Activated CD8-positive, alpha-beta T cell treated with anti-CD3 and anti-CD28 coated beads for 36 hours (primary cell): ENCODE data around the gene MYO10. TPM values are rescaled to one million over a fixed set of nuclear protein-coding genes. Genes with fewer than 3 reads are reported as not detected.

Experiments
- ATAC-seq: fragments of 200-7000 bp; cut with Tn5 transposase; one replicate; pipeline ENCODE4 v1.10.0; 2021; ENCODE audit warnings: mild to moderate bottlenecking, moderate library complexity
- CTCF ChIA-PET: fragments of 350-600 bp; sonication (Branson Sonifier 250); formaldehyde crosslinking; loops from one replicate; lab custom pipeline; 2021; ENCODE audit warnings: antibody characterized with exemption; lab: Charles Lee
- POLR2A ChIA-PET: fragments of 350-600 bp; sonication (Branson Sonifier 250); formaldehyde crosslinking; loops from one replicate; lab custom pipeline; 2021; ENCODE audit warnings: antibody characterized with exemption; lab: Charles Lee
- DNase-seq: peaks from one replicate; pipeline ENCODE4 v3.0.0-alpha.2; 2020
- H3K27ac Mint-ChIP-seq: one replicate; pipeline ENCODE4 v1.8.0; 2021; ENCODE audit warnings: mild to moderate bottlenecking, mixed read lengths
- H3K27me3 Mint-ChIP-seq: one replicate; pipeline ENCODE4 v1.8.0; 2021; ENCODE audit warnings: mixed read lengths
- H3K36me3 Mint-ChIP-seq: one replicate; pipeline ENCODE4 v1.8.0; 2021; ENCODE audit warnings: low read depth, mixed read lengths
- H3K4me1 Mint-ChIP-seq: one replicate; pipeline ENCODE4 v1.8.0; 2021; ENCODE audit warnings: low read depth, mixed read lengths
- H3K4me3 Mint-ChIP-seq: one replicate; pipeline ENCODE4 v1.8.0; 2021; ENCODE audit warnings: mild to moderate bottlenecking, moderate library complexity, mixed read lengths
- H3K9me3 Mint-ChIP-seq: one replicate; pipeline ENCODE4 v1.8.0; 2021; ENCODE audit warnings: mixed read lengths
- intact Hi-C: fragments of 100-400 bp; cut with micrococcal nuclease; formaldehyde crosslinking; loops from one replicate; pipeline ENCODE4 v1.10.0; 2022
- total RNA-seq, 2 experiments: library from RNA; stranded (reverse); gene quantifications; one replicate each; pipeline ENCODE4 v1.2.3, GENCODE V29; 2021
- TF ChIP-seq, protein P1 (sequence below): fragments of 200-600 bp; IDR thresholded peaks from one replicate; pipeline ENCODE4 v1.8.0; 2022; ENCODE audit warnings: antibody characterized with exemption, mild to moderate bottlenecking

MYO10 gene
- total RNA-seq, 2 experiments from 2014 or later, result 0.09 TPM; not detected in 1

DNA sequence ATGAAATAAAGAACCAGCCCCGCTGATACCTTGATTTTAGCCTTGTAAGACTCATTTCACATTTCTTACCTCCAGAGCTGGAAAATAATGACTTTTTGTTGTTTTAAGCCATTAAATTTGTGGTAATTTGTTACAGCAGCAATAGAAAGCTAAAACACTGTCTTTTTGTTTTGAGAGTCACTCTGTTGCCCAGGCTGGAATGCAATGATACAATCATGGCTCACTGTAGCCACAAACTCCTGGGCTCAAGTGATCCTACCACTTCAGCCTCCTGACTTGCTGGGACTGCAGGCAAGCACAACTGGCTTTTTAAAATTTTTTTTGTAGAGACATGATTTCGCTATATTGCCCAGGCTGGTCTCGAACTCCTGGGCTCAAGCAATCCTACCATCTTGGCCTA, 34.7 kb upstream of the MYO10 start:
- TF ChIP-seq, protein P1, sequence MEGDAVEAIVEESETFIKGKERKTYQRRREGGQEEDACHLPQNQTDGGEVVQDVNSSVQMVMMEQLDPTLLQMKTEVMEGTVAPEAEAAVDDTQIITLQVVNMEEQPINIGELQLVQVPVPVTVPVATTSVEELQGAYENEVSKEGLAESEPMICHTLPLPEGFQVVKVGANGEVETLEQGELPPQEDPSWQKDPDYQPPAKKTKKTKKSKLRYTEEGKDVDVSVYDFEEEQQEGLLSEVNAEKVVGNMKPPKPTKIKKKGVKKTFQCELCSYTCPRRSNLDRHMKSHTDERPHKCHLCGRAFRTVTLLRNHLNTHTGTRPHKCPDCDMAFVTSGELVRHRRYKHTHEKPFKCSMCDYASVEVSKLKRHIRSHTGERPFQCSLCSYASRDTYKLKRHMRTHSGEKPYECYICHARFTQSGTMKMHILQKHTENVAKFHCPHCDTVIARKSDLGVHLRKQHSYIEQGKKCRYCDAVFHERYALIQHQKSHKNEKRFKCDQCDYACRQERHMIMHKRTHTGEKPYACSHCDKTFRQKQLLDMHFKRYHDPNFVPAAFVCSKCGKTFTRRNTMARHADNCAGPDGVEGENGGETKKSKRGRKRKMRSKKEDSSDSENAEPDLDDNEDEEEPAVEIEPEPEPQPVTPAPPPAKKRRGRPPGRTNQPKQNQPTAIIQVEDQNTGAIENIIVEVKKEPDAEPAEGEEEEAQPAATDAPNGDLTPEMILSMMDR, result no peak
- Mint-ChIP-seq H3K27me3 (no peaks in the 10 kb centered on the region), H3K4me1 (no peaks in the 10 kb centered on the region), H3K4me3 (no peak overlapping the region), H3K36me3 (no peaks in the 10 kb centered on the region), H3K9me3 (no peaks in the 10 kb centered on the region), H3K27ac (no peak overlapping the region)
- CTCF ChIA-PET, result no interaction called here
- intact Hi-C loops, result no loop called here
- no peak for DNase-seq
- POLR2A ChIA-PET, result no interaction called here
- no peak for ATAC-seq

DNA sequence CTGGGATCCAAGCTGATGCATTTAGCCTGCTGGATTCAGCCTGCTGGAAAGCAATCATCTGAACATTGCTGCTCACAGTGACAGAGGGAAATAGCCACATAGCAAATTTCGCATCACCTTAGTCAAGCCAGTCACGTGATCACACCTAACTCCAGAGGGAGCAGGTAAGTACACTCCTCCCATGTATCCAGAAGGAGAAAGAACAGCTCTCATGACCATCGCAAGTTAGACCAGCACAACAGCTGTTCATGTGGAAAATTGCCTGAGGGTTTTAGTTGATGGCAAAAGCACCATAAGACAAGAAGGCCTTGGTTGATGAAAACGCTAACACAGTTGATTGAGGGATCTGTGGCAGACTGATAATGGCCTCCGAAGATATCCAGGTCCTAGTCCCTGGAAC, 34.2 kb upstream of the MYO10 start:
- intact Hi-C loops, result no loop called here
- Mint-ChIP-seq H3K4me3 (no peak overlapping the region), H3K9me3 (no peaks in the 10 kb centered on the region), H3K27me3 (no peaks in the 10 kb centered on the region), H3K4me1 (no peaks in the 10 kb centered on the region), H3K27ac (no peak overlapping the region), H3K36me3 (no peaks in the 10 kb centered on the region)
- DNase-seq (no peak), ATAC-seq (no peak)
- ChIA-PET CTCF (no interaction called here), POLR2A (no interaction called here)
- TF ChIP-seq, protein P1, result no peak

DNA sequence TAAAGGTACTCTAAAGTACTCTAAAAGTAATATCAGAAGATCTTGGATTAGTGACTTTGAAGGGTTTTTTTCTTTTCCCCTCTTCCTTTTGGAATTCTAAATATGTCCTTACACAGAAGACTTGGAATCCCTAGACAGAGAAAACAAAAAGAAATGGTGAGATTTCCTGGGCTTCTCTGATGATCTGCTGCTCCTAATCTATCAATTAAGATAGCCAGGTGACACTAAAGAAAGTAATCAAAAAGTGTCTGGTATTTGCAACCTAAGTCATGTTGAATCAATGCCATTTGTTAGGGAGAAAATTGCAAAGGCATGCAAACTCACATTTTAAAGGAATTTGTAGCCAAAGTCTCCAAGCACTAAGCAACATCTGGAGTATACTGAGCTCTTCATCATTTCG, 29.5 kb upstream of the MYO10 start:
- ATAC-seq, result no peak
- Mint-ChIP-seq H3K4me3 (no peak overlapping the region), H3K27me3 (no peaks in the 10 kb centered on the region), H3K9me3 (no peaks in the 10 kb centered on the region), H3K27ac (no peak overlapping the region), H3K4me1 (no peaks in the 10 kb centered on the region), H3K36me3 (no peaks in the 10 kb centered on the region)
- intact Hi-C loops, result no loop called here
- POLR2A ChIA-PET, result no interaction called here
- TF ChIP-seq, protein P1, result no peak
- DNase-seq, result no peak
- CTCF ChIA-PET, result interaction anchor here (1.1 kb wide), 1 partner anchor 224 kb away, joined by 3 read pairs; no protein-coding TSS in a partner anchor

DNA sequence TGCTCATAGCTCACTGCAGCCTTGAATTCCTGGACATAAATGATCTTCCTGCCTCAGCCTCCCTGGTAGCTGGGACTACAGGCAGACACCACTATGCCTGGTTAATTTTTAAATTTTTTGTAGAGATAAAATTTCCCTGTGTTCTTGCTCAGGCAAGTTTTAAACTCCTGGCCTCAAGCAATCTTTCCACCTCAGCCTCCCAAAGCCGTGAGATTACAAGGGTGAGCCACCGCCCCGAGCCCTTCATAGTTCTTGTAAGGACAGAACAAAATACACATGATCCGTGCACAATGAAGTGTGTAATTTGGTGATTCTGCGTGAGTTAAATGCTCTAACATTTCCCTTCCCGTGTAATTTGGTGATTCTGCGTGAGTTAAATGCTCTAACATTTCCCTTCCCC, 27.7 kb upstream of the MYO10 start:
- Mint-ChIP-seq H3K27ac (no peak overlapping the region), H3K36me3 (no peaks in the 10 kb centered on the region), H3K4me3 (no peak overlapping the region), H3K4me1 (no peaks in the 10 kb centered on the region), H3K9me3 (no peaks in the 10 kb centered on the region), H3K27me3 (no peaks in the 10 kb centered on the region)
- no peak for ATAC-seq
- TF ChIP-seq, protein P1, result no peak
- no peak for DNase-seq
- ChIA-PET CTCF (no interaction called here), POLR2A (no interaction called here)
- intact Hi-C loops, result no loop called here

DNA sequence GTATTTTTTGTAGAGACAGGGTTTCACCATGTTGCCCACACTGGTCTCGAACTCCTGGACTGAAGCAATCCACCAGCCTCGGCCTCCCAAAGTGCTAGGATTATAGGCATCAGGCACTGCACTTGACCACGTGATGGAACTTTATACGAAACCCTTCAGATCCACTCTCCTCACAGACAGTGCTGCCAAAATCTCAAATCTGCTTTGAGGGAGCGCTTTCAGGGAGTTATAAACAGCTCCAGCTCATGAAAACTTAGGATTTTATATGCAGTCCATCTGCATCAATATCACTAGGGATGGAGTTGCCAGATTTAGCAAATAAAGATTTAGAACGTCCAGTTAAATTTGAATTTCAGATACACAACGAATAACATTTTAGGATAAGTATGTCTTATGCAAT, 25.0 kb upstream of the MYO10 start:
- no peak overlapping the region for H3K4me3 Mint-ChIP-seq
- DNase-seq (no peak), ATAC-seq (no peak)
- ChIA-PET POLR2A (no interaction called here), CTCF (no interaction called here)
- H3K27ac Mint-ChIP-seq, result no peak overlapping the region
- no peaks in the 10 kb centered on the region for H3K27me3 Mint-ChIP-seq
- TF ChIP-seq, protein P1, result no peak
- no peaks in the 10 kb centered on the region for H3K9me3 Mint-ChIP-seq
- no peaks in the 10 kb centered on the region for H3K4me1 Mint-ChIP-seq
- intact Hi-C loops, result no loop called here
- no peaks in the 10 kb centered on the region for H3K36me3 Mint-ChIP-seq
